Measurements from ENCODE around the gene RNF227. TPM values are rescaled to one million over a fixed set of nuclear protein-coding genes. Genes with fewer than 3 reads are reported as not detected.

RNF227 gene
- total RNA-seq = 1.1 and 9.3 TPM in 2 replicates

DNA sequence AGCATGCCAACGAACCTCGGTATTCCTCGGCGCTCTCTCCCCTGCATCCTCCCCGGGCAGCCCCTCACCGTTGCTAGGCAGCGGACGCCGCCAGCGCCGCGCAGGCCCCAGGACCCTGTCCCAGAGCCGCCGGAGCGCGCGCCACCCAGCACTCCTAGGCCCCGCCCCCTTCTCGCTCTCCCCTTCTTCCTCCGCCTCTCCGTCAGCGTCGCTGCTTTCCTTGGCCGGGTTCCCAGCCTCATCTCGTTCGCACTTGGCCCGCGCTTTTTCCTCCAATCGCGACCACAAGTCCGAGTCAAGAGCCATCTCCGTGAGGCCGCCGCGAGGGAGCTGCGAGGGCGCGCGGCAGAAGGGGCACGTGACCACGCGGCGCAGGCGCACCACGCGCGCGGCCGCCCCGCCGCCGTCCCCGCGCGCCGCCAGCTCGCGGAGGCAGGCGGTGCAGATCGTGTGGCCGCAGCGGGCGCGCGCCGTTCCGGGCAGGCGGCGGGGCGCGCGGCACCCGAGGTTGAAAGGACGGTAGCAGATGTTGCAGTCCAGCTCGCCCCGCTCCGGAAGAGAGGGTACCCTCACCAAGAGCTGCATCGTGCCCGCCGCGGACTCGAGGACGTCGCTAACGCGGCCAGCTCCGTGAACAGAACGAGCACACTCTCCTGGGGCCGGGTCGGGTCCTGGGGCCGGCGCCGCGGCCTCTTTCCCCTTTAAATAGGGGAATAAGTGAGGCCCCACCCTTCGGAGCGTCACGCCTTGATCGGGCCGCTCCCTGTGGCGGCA is at the start of gene RNF227:
RNF227 (minus strand) TSS at position 679 of the 774 bp plus-strand sequence; CDS start at position 585, 94 bp downstream.

DNA sequence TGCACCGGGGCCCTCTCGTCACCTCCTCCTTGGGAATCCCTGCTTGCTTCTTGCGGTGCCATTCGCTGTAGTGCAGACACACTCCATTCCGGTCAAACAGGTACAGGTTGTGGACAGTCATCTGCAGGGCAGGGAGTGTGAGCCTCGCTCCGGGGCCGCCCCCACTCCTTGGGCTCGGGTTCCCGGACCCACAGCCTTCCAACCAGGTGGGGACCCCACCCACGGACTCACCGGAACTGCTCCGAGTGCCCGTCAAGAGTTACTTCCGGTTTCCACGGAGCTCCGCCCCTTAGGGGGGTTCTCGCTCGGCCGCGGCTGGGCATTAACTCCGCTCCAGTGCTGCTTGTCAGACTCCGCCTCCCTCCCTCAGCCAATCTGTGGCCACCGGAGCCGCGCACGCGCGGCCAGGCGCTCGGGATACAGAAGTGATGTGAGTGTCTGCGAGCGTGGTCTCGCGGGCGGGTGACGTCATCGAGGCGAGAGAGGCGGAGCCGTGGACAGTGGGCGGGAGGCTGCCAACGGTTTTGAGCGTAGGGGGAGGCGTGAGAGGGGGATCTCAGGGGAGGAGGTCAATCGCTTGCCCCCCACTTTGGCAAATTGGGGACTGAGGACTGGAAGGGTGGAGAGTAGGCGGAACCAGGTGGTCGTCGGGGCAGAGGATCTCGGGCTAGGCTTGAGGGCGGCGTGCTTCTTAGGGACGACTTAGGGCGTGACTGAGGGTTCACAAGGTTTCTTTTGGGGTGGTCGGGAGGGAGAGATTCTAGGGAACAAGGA is 15.8 kb upstream of the RNF227 start, which contains the start of the genes CNTROB and TRAPPC1:
CNTROB (plus strand) TSS at position 498 of the 774 bp plus-strand sequence. CDS start 874 bp downstream, outside the sequence.
TRAPPC1 (minus strand) TSS at position 238 of the 774 bp plus-strand sequence; CDS start at position 121, 117 bp downstream.

DNA sequence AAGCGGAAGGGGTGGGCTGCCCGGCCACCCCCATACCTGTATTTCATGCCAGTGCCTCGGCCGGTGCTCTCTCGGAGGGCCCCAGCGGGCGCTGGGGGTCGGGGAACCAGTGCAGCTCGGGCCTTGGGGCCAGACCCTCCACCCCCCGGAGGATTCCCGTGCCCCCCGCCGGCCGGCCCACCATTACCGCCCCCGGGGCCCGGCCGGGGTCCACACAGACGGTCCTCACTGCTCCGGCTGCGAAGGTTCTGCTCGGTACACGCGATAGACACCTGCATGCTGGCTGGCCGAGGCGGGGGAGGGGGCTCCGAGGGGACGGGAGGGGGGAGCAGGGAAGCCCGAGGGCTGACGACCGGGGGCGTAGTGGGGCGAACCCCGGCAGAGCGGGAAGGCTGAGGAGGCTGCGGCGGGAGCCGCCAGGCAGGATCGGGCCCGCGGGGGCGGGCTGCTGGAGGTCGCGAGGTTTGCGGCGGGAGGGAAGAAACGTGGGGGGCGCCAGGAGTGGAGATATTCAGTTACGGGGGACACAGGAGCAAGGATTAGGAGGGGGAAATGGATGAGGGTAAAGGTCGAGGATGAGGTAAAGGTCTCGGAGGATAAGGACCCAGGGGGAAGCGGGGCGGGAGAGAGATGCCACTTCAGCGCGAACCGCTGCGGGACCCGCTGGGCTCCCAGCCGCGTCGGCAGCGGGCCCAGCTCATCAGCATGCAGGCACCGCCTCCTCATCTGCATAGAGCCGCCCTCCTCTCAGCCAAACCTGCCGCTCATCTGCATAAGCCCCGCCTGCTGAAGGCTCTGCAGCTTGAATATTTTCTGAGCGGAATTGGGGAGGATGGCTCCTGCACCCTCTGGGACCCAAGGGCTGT is 13.3 kb upstream of the RNF227 start, which contains the start of gene KCNAB3:
KCNAB3 (minus strand) TSS at position 699 of the 866 bp plus-strand sequence; CDS start at position 278, 421 bp downstream.

GRCh38 chr17:7888184-7888920 is 27.7 kb downstream of the RNF227 start, which contains the start of gene CHD3:
CHD3 (plus strand) TSS chr17:7888789; CDS start chr17:7889001, 212 bp downstream.

Other genes with a start within 250 kb of the RNF227 start
- gene TP53, start 228.8 kb downstream of the RNF227 start, total RNA-seq = 85.9 and 87.5 TPM in 2 replicates
- gene WRAP53, start 227.8 kb downstream of the RNF227 start, total RNA-seq = 20.5 and 21.6 TPM in 2 replicates
- gene EFNB3, start 211.1 kb downstream of the RNF227 start, total RNA-seq = 0.10 and 0.13 TPM in 2 replicates
- gene DNAH2, start 198.5 kb downstream of the RNF227 start, total RNA-seq = 0.93 and 1.7 TPM in 2 replicates
- 0.87 and 1.0 TPM in 2 replicates for gene KDM6B, start 82.1 kb downstream of the RNF227 start, total RNA-seq
- gene TMEM88, start 61.2 kb downstream of the RNF227 start, total RNA-seq = 375 and 382 TPM in 2 replicates
- gene NAA38, start 58.7 kb downstream of the RNF227 start, total RNA-seq = 128 and 161 TPM in 2 replicates
- 10.6 and 13.9 TPM in 2 replicates for gene CYB5D1, start 58.3 kb downstream of the RNF227 start, total RNA-seq
- gene CHD3, start 27.5 kb downstream of the RNF227 start, total RNA-seq = 41.0 and 54.0 TPM in 2 replicates
- 0.13 and 0.15 TPM in 2 replicates for gene KCNAB3, start 13.6 kb upstream of the RNF227 start, total RNA-seq
- gene TRAPPC1, start 15.7 kb upstream of the RNF227 start, total RNA-seq = 62.7 and 76.0 TPM in 2 replicates
- gene CNTROB, start 15.9 kb upstream of the RNF227 start, total RNA-seq = 24.2 and 27.6 TPM in 2 replicates
- not detected in 2 replicates for gene GUCY2D, start 86.3 kb upstream of the RNF227 start, total RNA-seq
- not detected in 2 replicates for gene ALOX15B, start 122.8 kb upstream of the RNF227 start, total RNA-seq
- gene ALOX12B, start 171.4 kb upstream of the RNF227 start, total RNA-seq = not detected in 2 replicates
- gene ALOXE3, start 202.2 kb upstream of the RNF227 start, total RNA-seq = not detected in 2 replicates
- 0.13 and 6.6 TPM in 2 replicates for gene HES7, start 207.8 kb upstream of the RNF227 start, total RNA-seq
- 14.5 and 20.3 TPM in 2 replicates for gene PER1, start 236.1 kb upstream of the RNF227 start, total RNA-seq
- gene VAMP2, start 246.7 kb upstream of the RNF227 start, total RNA-seq = 4.0 and 4.1 TPM in 2 replicates

Measured in mammary microvascular endothelial cell (primary cell).